HEK293T (cell line): Measurements from ENCODE around the gene REC8.

Source experiments
- ARNT ChIP-seq: fragments of 450-650 bp; IDR thresholded peaks from 2 replicates; pipeline ENCODE4 v1.6.1; 2017; ENCODE audit warnings: mild to moderate bottlenecking
- BHLHE40 ChIP-seq: fragments of 450-650 bp; IDR thresholded peaks from 2 replicates; pipeline ENCODE4 v1.6.1; 2016; ENCODE audit warnings: mild to moderate bottlenecking, moderate library complexity, borderline replicate concordance
- ELF4 ChIP-seq: fragments of 450-650 bp; IDR thresholded peaks from 2 replicates; pipeline ENCODE4 v1.6.1; 2017; ENCODE audit warnings: antibody characterized with exemption
- FOXA1 ChIP-seq: fragments of 450-650 bp; IDR thresholded peaks from 2 replicates; pipeline ENCODE4 v1.6.1; 2016; ENCODE audit warnings: mild to moderate bottlenecking
- FOXM1 ChIP-seq: fragments of 450-650 bp; IDR thresholded peaks from 2 replicates; pipeline ENCODE4 v1.6.1; 2017; ENCODE audit warnings: mild to moderate bottlenecking, borderline replicate concordance
- HDGF ChIP-seq: fragments of 450-650 bp; IDR thresholded peaks from 2 replicates; pipeline ENCODE4 v1.6.1; 2017; ENCODE audit warnings: antibody characterized with exemption, borderline replicate concordance
- NFRKB ChIP-seq: fragments of 450-650 bp; IDR thresholded peaks from 2 replicates; pipeline ENCODE4 v1.6.1; 2016; ENCODE audit warnings: mild to moderate bottlenecking, moderate library complexity
- SP1 ChIP-seq: fragments of 450-650 bp; IDR thresholded peaks from 2 replicates; pipeline ENCODE4 v1.6.1; 2017
- TARDBP ChIP-seq: fragments of 450-650 bp; IDR thresholded peaks from 2 replicates; pipeline ENCODE4 v1.6.1; 2016
- TF ChIP-seq, protein P1 (sequence below): fragments of 450-650 bp; IDR thresholded peaks from 2 replicates; pipeline ENCODE4 v1.6.1; 2016

DNA sequence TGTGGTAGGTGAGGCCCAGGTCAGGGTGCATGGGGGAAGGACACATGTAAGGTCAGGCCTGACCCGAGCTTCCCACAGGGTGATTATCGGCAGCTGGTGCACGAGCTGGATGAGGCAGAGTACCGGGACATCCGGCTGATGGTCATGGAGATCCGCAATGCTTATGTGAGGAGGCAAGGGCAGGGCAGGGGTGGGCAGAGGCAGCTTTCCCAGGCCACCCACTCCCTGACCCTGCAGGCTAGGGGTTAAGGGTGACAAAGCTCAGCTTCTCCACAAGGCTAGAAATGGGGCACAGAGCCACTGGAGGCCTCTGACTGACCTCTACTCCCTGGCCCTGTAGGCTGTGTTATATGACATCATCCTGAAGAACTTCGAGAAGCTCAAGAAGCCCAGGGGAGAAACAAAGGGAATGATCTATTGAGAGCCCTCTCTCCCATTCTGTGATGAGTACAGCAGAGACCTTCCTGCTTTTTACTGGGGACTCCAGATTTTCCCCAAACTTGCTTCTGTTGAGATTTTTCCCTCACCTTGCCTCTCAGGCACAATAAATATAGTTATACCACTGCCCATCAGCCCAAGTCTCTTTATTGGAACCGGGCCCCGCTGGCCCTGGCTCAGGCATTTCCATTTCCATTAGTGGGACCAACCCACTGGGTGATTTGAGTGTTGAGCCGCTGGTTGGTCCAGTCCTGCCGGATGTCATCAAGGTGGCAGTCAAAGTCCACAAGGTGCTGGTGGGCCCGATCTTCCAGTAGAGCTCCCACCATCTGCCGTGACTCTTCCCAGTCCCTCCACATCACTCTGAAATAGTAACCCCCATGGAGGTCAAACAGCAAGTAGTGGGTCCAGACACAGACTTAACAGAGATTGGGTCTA is 33.2 kb upstream of the REC8 start:
- TF ChIP-seq BHLHE40 (no peak), FOXM1 (no peak), TARDBP (no peak), HDGF (no peak), SP1 (no peak), NFRKB (no peak), ELF4 (no peak), FOXA1 (no peak), ARNT (no peak)
- TF ChIP-seq, protein P1, sequence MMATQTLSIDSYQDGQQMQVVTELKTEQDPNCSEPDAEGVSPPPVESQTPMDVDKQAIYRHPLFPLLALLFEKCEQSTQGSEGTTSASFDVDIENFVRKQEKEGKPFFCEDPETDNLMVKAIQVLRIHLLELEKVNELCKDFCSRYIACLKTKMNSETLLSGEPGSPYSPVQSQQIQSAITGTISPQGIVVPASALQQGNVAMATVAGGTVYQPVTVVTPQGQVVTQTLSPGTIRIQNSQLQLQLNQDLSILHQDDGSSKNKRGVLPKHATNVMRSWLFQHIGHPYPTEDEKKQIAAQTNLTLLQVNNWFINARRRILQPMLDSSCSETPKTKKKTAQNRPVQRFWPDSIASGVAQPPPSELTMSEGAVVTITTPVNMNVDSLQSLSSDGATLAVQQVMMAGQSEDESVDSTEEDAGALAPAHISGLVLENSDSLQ, result no peak
